ENCODE measurements around the gene PSMF1.

Gene PSMF1, protein sequence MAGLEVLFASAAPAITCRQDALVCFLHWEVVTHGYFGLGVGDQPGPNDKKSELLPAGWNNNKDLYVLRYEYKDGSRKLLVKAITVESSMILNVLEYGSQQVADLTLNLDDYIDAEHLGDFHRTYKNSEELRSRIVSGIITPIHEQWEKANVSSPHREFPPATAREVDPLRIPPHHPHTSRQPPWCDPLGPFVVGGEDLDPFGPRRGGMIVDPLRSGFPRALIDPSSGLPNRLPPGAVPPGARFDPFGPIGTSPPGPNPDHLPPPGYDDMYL

DNA sequence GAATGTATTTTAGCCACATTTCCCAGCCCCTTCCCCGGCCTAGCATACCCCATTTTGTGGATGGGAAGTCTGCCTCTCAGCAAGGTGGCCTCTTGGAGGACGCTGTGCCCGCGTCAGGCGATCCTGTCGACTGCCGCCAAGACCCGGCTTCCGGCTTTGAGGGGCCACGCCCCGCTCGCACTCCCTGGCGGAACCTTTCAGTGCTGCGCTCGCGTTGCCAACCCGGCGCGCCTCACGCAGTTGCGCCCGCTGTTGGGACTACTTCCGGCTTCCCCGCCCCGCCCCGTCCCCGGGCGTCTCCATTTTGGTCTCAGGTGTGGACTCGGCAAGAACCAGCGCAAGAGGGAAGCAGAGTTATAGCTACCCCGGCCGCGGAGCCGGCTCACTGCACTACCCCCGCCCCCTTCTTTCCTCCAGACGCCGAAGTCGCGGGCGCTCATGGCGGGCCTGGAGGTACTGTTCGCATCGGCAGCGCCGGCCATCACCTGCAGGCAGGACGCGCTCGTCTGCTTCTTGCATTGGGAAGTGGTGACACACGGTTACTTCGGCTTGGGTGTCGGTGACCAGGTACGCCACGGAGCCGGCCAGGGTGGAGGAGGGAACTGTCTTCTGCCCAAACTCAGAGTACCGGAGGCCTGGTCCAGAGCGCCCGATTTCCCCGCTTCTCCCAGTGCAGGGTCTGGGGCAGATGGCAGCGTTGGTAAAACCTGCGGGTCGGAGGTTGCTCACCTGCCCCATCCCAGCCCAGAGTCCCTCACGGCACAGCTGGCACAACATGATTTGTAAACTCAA, at the start of gene PSMF1:
TSS of gene PSMF1 (plus strand) at position 267 of the 792 bp plus-strand sequence. CDS start at position 439, 172 bp downstream.
- DNase-seq (ENCODE audit: low read depth), result peak; percentile 92

GRCh38 chr20:1072258-1072657, 46.1 kb upstream of the PSMF1 start:
- no peak for DNase-seq (ENCODE audit: low read depth)

DNA sequence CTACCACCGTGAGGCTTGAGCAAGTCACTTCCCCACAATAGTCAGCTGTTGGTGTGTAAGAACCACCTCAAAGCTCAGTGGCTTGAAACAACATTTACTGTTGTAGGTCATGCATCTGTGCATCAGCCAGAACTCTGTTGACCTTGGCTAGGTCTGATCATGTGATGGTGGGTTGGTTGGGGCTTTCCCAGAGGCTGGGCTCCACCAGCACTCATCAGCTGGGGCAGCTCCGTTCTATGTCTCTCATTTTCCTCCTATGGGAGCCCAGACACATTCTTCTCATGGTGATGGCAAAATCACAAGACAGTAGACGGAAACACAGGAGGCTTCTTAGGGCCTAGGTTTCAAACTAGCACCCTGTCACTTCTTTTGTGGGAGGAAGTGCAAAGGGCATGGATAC, 42.8 kb upstream of the PSMF1 start:
- no peak for DNase-seq (ENCODE audit: low read depth)

DNA sequence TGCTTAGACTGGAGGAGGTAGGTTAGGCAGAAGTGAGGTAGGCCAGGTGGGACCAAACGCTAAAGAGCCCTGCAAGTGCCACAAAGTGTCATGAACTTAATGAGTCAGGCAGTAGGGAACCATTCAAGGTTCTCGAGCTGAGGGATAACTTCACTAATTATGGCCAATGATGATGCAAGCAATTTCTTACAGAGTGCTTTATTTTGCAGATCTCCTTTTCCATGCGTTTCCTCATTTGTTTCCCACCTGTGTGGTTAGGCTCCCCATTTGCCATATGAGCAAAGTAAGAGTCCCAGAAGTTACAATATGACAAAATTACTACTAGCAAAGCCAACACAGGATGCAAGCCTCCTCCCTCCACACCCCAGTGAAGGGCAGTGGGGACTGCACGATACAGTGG, 36.5 kb upstream of the PSMF1 start:
- DNase-seq (ENCODE audit: low read depth), result no peak

- no peak for DNase-seq (ENCODE audit: low read depth)
Measured at GRCh38 chr20:1083431-1084080, 34.8 kb upstream of the PSMF1 start.

DNA sequence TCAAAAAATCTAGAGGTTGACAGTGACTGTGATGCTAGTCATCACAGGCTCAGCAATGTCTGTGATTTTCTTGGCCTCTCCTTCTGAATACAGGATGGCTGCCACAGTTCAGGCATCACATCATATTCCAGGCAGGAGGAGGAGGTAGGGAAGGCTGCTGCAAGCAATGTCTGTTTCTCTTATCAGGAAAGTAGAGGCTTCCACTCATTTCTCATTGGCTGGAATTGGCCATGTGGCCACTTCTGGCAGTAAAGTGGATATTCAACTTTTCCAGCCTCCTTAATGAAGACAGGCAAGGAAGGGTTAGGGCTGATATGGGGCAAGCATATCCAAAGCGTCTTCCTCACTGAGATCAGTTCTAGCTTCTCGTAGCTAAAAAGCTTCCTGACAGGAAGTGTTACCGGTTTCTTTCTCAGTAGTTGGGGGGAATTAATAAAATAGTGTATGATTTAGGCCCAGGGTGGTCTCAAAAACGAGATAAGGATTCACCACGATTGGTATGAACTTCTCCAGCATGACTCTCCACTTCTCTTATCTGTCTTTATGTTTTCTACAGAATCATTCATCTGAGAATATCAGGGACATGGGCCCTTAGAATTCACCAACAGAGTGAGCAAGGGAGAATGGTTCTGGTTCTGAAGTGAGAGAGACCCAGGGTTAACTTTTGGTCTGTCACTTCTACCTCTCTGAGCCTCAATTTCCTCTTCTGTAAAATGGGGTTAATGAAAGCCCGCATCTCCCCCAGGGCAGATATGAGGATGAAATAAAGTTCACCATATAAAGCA, 32.7 kb upstream of the PSMF1 start:
- DNase-seq (ENCODE audit: low read depth), result no peak

GRCh38 chr20:1086277-1087213, 31.9 kb upstream of the PSMF1 start:
- no peak for DNase-seq (ENCODE audit: low read depth)

- no peak for DNase-seq (ENCODE audit: low read depth)
Measured at GRCh38 chr20:1087311-1087905, 31.0 kb upstream of the PSMF1 start.

DNA sequence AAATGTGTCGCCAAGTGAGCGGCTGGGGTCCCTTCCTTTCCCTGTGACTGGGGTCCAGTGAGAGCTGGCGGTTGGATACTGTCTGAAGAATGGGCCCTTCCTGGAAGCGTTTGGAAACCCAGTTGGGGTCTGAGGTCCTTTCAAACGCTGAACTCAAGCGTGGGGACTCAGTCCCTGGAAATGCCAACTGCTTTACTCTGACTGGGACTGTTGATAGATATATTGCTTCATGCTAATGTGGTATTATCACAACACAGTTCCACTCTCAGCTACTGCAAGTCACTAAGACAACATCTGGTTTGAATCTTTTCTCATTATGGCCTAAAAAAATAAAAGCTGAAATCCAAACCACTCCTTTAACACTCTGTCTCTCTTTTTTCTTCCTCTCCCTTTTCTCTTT, 23.7 kb upstream of the PSMF1 start:
- no peak for DNase-seq (ENCODE audit: low read depth)

GRCh38 chr20:1101533-1101932, 16.9 kb upstream of the PSMF1 start:
- DNase-seq (ENCODE audit: low read depth), result no peak

DNA sequence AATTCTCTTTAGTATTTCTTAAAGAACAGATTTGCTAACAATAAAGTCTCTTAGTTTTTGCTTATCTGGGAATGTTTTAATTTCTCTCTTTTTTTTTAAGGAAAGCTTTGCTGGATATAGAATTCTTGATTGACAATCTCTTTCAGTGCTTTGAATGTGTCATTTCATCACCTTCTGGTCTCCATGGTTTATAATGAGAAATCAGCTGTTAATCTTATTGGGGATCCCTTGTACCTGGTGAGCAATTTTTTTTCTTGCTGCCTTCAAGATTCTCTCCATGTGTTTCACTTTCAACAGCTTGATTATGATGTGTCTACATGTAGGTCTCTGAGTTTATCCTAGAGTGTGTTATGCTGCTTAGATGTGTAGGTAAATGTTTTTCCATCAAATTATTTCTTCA, 16.4 kb upstream of the PSMF1 start:
- no peak for DNase-seq (ENCODE audit: low read depth)

- DNase-seq (ENCODE audit: low read depth), result no peak
Measured at GRCh38 chr20:1103751-1104150, 14.7 kb upstream of the PSMF1 start.

GRCh38 chr20:1105599-1106194, 12.7 kb upstream of the PSMF1 start:
- no peak for DNase-seq (ENCODE audit: low read depth)

GRCh38 chr20:1107176-1107575, 11.2 kb upstream of the PSMF1 start:
- DNase-seq (ENCODE audit: low read depth), result no peak

DNA sequence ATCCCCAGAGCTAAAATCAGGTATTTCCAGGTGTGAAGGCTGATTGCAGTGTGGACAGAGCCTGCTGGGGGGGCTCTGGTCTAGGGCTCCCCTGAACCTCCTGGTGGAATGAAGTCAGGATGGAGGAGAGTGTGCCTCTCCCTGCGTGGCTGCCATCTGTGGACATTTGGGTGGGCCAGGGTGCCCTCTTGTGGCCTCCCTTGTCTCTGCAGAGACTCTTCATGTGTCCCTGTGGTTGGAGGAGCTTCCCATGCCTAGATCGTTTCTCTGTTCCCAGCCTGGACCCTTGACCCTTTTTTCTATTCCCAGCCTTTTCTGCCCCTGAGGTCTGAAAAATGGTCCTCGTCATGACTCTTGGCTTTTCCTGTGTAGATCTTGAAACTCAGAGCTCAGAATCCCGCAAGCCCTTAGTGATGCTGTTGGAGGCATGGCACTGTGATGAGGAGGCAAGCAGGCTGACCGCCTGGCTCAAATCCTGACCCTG, 9.9 kb upstream of the PSMF1 start:
- DNase-seq (ENCODE audit: low read depth), result peak; percentile 38

GRCh38 chr20:1112908-1113307, 5.5 kb upstream of the PSMF1 start:
- DNase-seq (ENCODE audit: low read depth), result no peak

GRCh38 chr20:1118004-1118335, 432 bp upstream of the PSMF1 start:
- no peak for DNase-seq (ENCODE audit: low read depth)

GRCh38 chr20:1119128-1119505, 715 bp downstream of the PSMF1 start:
- no peak for DNase-seq (ENCODE audit: low read depth)

DNA sequence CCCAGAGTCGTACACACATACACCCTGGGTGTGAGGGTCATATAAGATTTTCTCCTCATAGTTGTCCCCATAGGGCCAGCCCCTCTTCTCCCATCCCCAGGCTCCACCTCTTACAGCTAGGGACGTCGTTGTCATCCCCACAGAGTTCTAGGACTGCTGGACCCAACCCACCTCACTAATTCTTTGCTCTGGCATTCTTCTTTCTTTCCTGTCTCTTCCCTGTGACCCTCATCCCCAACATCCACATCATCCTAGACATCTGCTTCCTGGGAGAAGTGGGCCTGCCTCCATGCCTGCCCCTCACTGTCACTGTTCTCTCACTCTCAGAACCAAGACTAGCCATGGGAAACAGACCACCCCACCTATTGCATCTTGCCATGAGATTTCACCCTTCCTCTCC, 1.1 kb downstream of the PSMF1 start:
- DNase-seq (ENCODE audit: low read depth), result no peak

- no peak for DNase-seq (ENCODE audit: low read depth)
Measured at GRCh38 chr20:1121429-1121828, 3.0 kb downstream of the PSMF1 start.

All from stimulated activated CD8-positive, alpha-beta memory T cell treated with anti-CD3 and anti-CD28 coated beads, Interleukin-4, amount 100 ng/mL, for 24 hours (primary cell).